ENCODE measurements around the gene NOTCH4.

The NOTCH4 gene

GRCh38 chr6:32149932-32150870 lies 73.7 kb downstream of the NOTCH4 start:
- Histone ChIP-seq H3K9me3 (ENCODE audit: control insufficient read depth, insufficient read depth, low read length) (no peaks in the 10 kb centered on the region), H3K4me3 (ENCODE audit: low read length) (peak overlapping the region; percentile 57; the same call in 1 of the 2 replicates), H3K36me3 (ENCODE audit: control insufficient read depth, insufficient read depth, low read length) (no peaks in the 10 kb centered on the region), H3K27me3 (ENCODE audit: control insufficient read depth, insufficient read depth, low read length) (no peaks in the 10 kb centered on the region), H3K4me1 (ENCODE audit: control insufficient read depth, insufficient read depth, low read length) (peaks cover 9% of the 10 kb centered on the region), H3K27ac (ENCODE audit: low read length) (no peak overlapping the region)
- DNase-seq (ENCODE audit: low read depth, low spot score) = no peak
- no CpG with 5 or more reads among the region's 55 CpGs for WGBS (ENCODE audit: insufficient coverage, insufficient read length)

DNA sequence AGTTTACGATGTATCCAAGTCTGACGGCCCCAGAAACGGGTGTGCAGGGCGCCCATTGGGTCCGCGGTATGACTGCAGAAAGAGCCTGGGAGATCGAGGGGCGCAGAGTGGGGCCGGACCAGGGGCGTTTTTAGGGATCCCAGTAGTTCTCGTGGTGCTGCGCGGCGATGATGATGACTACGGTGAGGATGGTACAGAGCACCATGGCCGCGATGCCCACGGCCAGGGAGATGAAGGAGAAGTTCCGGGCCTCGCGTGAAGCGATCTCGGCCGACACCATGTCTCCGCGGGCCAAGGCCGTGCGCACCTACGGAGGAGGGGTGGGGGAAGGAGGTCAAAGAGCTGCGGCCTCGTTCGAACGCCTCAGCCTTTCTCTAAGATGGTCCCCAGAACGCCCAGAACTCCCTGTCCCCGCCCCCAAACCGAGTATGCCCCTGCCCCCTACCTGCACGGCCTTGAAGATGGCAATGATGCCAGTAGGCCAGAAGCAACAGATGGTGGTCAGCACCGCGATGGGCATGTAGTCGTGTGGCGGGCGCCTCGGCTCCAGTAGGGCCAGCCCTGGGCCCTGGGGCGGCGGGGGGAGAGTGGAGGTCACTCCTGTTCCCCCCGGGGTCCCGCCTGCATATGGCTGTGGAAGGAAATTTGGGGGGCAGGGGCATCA lies 74.6 kb downstream of the NOTCH4 start:
- no peak for DNase-seq (ENCODE audit: low read depth, low spot score)
- WGBS (ENCODE audit: insufficient coverage, insufficient read length) = no CpG with 5 or more reads among the region's 47 CpGs
- Histone ChIP-seq H3K27ac (ENCODE audit: low read length) (no peak overlapping the region), H3K4me3 (ENCODE audit: low read length) (no peak overlapping the region), H3K27me3 (ENCODE audit: control insufficient read depth, insufficient read depth, low read length) (no peaks in the 10 kb centered on the region), H3K9me3 (ENCODE audit: control insufficient read depth, insufficient read depth, low read length) (no peaks in the 10 kb centered on the region), H3K36me3 (ENCODE audit: control insufficient read depth, insufficient read depth, low read length) (no peaks in the 10 kb centered on the region), H3K4me1 (ENCODE audit: control insufficient read depth, insufficient read depth, low read length) (peaks cover 9% of the 10 kb centered on the region)

GRCh38 chr6:32148289-32149091 lies 75.4 kb downstream of the NOTCH4 start:
- no CpG with 5 or more reads among the region's 39 CpGs for WGBS (ENCODE audit: insufficient coverage, insufficient read length)
- Histone ChIP-seq H3K9me3 (ENCODE audit: control insufficient read depth, insufficient read depth, low read length) (no peaks in the 10 kb centered on the region), H3K4me1 (ENCODE audit: control insufficient read depth, insufficient read depth, low read length) (peaks cover 9% of the 10 kb centered on the region), H3K27ac (ENCODE audit: low read length) (no peak overlapping the region), H3K27me3 (ENCODE audit: control insufficient read depth, insufficient read depth, low read length) (no peaks in the 10 kb centered on the region), H3K4me3 (ENCODE audit: low read length) (no peak overlapping the region), H3K36me3 (ENCODE audit: control insufficient read depth, insufficient read depth, low read length) (no peaks in the 10 kb centered on the region)
- DNase-seq (ENCODE audit: low read depth, low spot score) = no peak

GRCh38 chr6:32147401-32148132 lies 76.3 kb downstream of the NOTCH4 start:
- Histone ChIP-seq H3K9me3 (ENCODE audit: control insufficient read depth, insufficient read depth, low read length) (no peaks in the 10 kb centered on the region), H3K4me3 (ENCODE audit: low read length) (no peak overlapping the region), H3K27me3 (ENCODE audit: control insufficient read depth, insufficient read depth, low read length) (no peaks in the 10 kb centered on the region), H3K27ac (ENCODE audit: low read length) (no peak overlapping the region), H3K36me3 (ENCODE audit: control insufficient read depth, insufficient read depth, low read length) (no peaks in the 10 kb centered on the region), H3K4me1 (ENCODE audit: control insufficient read depth, insufficient read depth, low read length) (peaks cover 9% of the 10 kb centered on the region)
- WGBS (ENCODE audit: insufficient coverage, insufficient read length) = no CpG with 5 or more reads among the region's 4 CpGs
- DNase-seq (ENCODE audit: low read depth, low spot score) = no peak

GRCh38 chr6:32146687-32147086 lies 77.2 kb downstream of the NOTCH4 start:
- Histone ChIP-seq H3K36me3 (ENCODE audit: control insufficient read depth, insufficient read depth, low read length) (no peaks in the 10 kb centered on the region), H3K27ac (ENCODE audit: low read length) (no peak overlapping the region), H3K9me3 (ENCODE audit: control insufficient read depth, insufficient read depth, low read length) (no peaks in the 10 kb centered on the region), H3K4me1 (ENCODE audit: control insufficient read depth, insufficient read depth, low read length) (peaks cover 7% of the 10 kb centered on the region), H3K4me3 (ENCODE audit: low read length) (no peak overlapping the region), H3K27me3 (ENCODE audit: control insufficient read depth, insufficient read depth, low read length) (no peaks in the 10 kb centered on the region)
- WGBS (ENCODE audit: insufficient coverage, insufficient read length) = no CpG with 5 or more reads among the region's 4 CpGs
- no peak for DNase-seq (ENCODE audit: low read depth, low spot score)

DNA sequence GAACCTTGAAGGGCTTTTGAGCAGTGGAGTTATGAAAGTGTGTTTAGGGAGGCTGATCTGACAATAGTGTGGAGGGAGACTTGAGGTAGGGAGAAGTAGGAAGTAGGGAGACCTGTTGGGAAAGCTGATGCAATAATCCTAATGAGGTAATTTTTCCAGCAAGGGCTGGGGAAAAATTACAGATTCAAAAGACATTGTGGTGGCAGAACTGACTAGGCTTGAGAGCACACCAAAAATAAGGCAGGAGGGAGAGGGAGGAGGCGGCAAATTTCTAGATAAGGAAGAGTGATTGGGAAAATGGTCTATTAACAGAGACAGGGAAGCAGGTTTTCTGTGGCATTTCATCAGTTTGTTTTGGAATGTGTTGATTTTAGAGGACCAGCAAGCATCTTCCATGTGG lies 77.6 kb downstream of the NOTCH4 start:
- Histone ChIP-seq H3K27ac (ENCODE audit: low read length) (no peak overlapping the region), H3K36me3 (ENCODE audit: control insufficient read depth, insufficient read depth, low read length) (no peaks in the 10 kb centered on the region), H3K4me3 (ENCODE audit: low read length) (no peak overlapping the region), H3K4me1 (ENCODE audit: control insufficient read depth, insufficient read depth, low read length) (peaks cover 6% of the 10 kb centered on the region), H3K27me3 (ENCODE audit: control insufficient read depth, insufficient read depth, low read length) (no peaks in the 10 kb centered on the region), H3K9me3 (ENCODE audit: control insufficient read depth, insufficient read depth, low read length) (no peaks in the 10 kb centered on the region)
- no CpG with 5 or more reads among the region's 1 CpG for WGBS (ENCODE audit: insufficient coverage, insufficient read length)
- DNase-seq (ENCODE audit: low read depth, low spot score) = no peak
